HG02610 (cell line): ENCODE results near the gene RAPGEF3.

Experiments
- ATAC-seq: cut with Tn5 transposase; IDR thresholded peaks from one replicate; pipeline ENCODE4 v1.9.1; 2021; ENCODE audit warnings: mild to moderate bottlenecking, moderate library complexity; ENCODE audit not compliant: unreplicated experiment

The RAPGEF3 gene

DNA sequence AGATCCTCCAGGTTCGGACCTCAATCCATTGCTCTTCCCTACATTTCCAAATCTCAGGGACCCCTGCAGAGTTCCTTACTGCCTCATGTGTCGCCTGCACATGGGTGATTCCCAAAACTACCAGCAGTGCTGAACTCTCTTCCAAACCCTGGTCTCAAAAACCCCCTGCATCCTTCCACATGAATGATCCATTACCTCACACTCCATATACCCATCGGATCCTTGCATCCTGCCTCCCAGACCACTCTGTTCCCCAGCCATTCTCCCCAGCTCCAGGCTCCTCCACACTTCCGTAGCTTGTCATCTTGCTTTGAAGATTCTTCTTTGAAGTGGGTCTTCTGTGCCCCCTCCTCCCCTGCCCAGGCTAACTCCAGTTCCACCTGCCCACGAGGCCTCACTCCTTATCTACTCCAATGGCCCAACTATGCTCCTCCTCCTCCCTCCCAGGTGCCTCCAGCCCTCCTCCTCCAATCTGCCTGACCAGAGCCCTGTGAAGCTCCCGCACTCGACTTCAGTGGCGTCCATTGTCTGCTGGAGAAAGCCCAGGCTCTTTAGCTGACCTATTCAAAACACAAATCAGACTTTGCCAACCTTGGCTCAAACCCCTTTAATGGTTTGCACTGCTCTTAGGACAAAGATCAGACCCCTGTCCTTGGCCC is 13.8 kb downstream of the RAPGEF3 start:
- ATAC-seq = no peak

GRCh38 chr12:47744005-47744651 is 14.6 kb downstream of the RAPGEF3 start:
- ATAC-seq = no peak

DNA sequence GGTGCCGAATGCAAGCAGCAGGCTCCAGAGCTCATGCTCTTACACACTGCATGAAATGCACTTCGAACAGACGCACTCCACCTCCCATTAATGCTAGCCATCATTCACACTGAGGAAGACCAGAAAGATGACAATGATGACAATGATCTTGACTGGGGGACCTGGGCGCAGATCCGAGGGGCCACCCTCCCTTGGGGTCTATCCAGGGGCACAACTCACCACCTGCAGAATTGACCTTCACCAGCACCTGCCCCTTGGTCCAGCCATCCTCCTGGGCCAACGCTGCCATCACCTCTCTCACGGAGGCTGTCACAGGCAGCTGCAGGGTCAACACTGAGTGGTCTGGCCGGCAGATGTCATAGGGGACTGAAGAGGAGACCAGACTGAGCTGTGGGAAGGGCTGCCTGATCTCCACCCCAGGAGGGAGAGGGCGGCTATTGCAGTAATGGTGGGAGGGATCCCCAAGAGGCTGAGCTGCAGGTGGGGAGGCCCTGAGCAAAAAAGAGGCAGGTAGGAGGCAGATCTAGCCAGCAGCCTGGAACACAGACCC is 15.3 kb downstream of the RAPGEF3 start:
- ATAC-seq = no peak

GRCh38 chr12:47742253-47742825 is 16.3 kb downstream of the RAPGEF3 start:
- ATAC-seq = no peak

- no peak for ATAC-seq
Measured at GRCh38 chr12:47741340-47741703, 17.4 kb downstream of the RAPGEF3 start.

DNA sequence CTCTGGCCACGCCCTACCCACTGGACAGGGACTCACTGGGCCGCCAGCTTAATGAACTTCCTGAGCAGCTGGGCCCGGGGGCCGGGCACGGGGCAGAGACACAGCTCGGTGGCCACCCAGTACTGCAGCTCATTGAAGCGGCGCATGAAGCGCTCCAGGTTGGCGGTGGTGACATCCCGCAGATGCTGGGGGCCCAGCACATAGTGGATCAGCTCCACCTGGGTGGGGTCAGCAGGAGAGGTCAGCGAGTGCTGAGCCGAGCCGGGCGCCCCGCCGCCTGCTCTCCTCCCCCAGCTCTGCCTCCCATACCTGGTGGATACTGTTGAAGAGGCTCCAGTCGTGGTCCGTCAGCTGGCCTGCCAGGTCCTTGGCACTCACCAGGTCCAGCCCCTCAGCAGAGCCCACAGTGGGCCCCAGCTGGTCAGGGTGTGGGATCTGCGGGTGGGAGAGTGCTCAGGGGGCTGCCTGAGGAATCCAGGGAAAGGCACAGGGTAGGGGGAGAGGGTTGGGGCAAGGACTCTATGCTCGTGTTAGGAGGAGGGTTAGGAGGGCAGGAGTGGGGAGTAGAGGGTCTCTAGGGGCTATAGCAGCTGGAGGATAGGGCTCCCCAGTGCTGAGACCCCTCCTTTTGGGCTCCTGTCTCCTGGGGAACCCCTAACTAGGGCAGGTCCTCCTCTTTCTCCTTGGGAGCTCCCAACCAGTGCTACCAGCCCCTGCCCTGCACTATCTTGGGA is 17.9 kb downstream of the RAPGEF3 start:
- no peak for ATAC-seq

GRCh38 chr12:47739979-47740378 is 18.7 kb downstream of the RAPGEF3 start:
- ATAC-seq = peak; percentile 65

DNA sequence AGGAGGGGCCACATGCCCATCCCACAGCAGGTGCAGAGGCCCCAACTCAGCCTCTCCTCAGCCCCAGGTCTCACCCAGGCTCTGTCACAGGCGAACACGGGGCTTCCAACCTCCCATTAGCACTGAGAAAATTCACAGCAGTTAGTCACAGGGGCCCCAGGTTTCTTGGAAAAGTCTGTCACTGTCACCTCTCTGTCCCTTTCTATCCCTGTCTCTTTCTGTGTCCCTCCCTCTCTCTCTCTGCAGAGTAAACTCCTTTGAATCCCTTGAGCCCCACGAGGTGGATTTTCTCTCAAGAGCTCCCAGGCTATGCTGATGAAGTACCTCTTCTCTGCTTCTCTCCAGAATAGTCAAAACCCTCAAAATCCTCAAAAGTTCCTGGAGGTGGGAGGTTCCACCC is 19.4 kb downstream of the RAPGEF3 start:
- ATAC-seq = no peak

- no peak for ATAC-seq
Measured at GRCh38 chr12:47737936-47738594, 20.6 kb downstream of the RAPGEF3 start.

- no peak for ATAC-seq
Measured at GRCh38 chr12:47736877-47737676, 21.6 kb downstream of the RAPGEF3 start.

DNA sequence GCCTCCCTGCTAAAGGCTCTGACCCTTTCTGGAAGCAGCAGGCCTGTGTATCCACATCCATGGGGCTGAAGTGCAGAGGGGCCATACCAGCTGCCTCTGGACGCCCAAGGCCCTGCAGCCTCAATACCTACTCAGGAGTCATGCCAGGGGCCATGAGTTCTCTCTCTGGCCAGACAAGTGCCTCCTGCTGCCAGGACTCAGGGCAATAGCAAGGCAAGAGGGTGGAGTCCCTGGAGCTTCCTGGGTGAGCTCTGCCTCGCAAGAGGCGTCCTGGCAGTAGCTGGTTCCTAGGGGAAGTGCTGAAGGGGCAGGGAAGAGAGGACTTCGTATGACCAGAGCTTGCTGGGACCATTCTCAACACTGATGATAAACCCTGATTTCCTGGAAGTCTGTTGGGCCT is 22.5 kb downstream of the RAPGEF3 start:
- no peak for ATAC-seq

GRCh38 chr12:47735649-47736048 is 23.0 kb downstream of the RAPGEF3 start:
- no peak for ATAC-seq

GRCh38 chr12:47734725-47735480 is 23.8 kb downstream of the RAPGEF3 start:
- ATAC-seq = no peak

GRCh38 chr12:47733142-47733541 is 25.5 kb downstream of the RAPGEF3 start:
- ATAC-seq = no peak

GRCh38 chr12:47732504-47732903 is 26.2 kb downstream of the RAPGEF3 start:
- no peak for ATAC-seq

DNA sequence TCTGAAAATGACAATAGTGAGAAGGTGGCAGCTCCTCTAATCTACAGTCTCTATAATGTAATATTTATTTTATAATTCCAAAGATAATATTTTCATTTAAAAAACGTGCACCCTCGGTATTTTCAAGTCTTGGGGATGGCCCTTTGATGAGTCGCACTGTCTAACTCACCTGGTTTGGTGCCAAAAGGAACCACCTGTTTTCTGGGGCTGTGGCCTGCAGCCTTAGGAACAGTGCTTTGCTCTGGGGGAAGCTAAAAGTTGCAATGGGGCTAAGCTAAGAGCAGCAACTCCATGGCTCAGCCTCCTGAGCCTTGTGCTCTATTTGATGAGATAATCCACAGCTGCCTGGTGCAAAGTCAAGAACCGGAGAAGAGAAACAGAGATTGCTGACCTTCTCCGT is 27.0 kb downstream of the RAPGEF3 start:
- ATAC-seq = no peak

DNA sequence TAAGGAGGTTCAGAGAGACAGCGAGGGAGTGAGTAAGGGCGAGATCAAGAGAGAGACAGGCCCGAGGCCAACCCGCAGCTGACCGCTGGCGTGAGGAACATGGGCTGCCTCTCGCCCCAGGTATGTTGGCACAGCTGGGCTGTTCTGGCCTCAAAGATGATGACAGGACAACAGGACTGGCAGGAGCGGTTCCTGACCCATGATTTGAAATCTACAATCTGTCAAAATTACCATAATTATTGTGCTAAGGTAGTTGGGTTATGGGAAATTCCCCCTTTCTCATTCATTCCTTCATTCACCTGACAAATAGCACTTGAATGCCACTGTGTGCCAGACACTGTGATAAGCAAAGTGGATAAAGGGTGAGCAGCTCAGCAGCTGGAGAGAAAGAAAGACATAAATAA is 28.3 kb downstream of the RAPGEF3 start:
- no peak for ATAC-seq

DNA sequence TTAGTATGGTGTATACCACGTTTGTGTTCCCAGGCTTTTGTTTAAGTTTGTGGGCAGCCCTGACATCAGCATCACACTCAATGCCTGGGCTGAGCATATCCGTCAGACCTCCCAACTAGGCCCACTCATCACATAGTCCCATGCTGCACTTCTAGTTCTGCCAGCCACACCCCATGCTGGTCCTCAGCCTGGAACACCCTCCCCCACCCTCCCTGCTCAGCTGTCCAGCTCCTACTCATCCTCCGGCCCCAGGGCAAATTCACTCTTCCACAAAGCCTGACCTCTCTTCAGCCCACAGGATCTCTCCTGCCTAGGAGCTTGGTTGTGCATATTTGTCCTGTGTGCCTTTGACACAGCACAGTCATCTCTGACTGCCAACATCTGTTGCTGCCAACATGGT is 29.4 kb downstream of the RAPGEF3 start:
- no peak for ATAC-seq

DNA sequence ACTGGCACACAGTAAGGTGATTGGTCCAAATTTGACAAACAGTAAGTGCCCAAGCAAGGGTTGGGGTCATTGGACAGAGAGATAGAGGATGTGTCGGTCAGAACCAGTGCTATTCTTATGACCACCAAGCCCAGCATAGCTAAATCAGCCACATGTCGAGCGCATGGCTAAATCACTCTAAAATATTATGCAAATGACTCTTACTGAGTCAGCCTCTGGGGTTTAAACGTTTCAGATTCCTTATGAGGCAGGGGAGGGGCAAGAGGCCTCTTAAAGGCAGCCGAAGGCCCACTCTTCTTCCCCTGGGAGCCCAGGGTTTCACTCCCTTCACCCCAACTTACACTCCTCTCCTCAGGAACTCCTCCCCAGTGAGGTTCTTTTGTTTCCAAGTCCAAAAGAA is 32.8 kb downstream of the RAPGEF3 start:
- peak; percentile 94 for ATAC-seq
